Measurements from ENCODE around the gene GOLIM4.

The GOLIM4 gene

GRCh38 chr3:167998253-167998652, 97.5 kb downstream of the GOLIM4 start:
- DNase-seq (ENCODE audit: low read depth in 1 of 2, low spot score in 1 of 2) = no peak

DNA sequence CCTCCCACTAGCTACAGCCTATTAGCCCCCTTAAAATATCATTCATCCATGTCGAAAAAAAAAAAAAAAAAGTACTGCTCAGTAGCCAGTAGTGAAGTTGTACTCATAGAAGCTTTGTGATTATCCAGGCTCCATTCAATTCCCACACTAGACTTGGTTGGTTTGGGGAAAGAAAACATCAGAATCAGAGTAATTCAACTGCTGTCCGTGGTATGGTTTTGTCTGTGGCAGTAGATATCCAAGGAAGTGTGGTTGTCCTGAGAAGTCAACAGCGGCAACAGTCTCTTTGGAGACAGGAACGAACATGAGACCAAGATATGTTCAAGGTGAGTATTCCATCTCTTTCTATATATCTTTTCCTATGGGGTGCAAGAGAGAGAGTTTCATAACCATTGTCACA, 99.2 kb downstream of the GOLIM4 start:
- no peak for DNase-seq (ENCODE audit: low read depth in 1 of 2, low spot score in 1 of 2)

GRCh38 chr3:167992381-167992780, 103.3 kb downstream of the GOLIM4 start:
- no peak for DNase-seq (ENCODE audit: low read depth in 1 of 2, low spot score in 1 of 2)

DNA sequence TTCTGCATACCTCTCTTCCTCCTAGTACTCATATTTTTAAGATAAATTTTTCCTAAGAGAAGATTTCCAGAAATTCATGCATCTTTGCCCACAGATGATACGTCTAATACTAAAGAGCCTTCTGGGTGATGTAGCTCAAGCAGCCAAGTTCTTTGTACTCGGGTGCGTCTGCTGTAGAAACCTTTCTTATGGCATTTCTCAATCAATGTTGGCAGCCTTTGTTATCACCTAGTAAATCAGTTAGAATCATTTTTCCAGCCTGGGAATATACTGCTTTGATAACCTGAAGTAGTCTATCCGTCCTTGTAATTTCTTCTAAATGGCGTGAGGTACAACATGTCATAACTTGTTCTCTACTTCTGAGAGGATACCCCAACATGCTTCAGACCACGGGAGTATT, 104.5 kb downstream of the GOLIM4 start:
- DNase-seq (ENCODE audit: low read depth in 1 of 2, low spot score in 1 of 2) = no peak

DNA sequence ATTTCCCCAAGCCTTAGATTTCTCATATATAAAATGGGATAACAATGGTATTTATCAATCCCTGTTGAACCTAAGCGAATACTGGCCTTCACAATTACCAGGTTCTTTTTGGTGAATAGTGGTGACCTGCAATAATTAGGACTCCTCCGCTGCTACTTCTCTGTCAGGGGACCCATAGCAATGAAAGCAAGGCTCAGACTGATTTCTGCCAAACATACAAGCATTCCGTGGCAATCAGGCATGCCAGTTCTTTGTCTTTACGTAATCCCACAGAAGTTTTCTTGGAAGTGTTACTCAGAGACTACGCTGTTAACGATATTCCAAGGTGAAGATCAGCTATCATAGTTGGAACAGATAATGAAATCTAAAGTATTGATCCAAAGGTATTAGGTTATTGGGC, 105.7 kb downstream of the GOLIM4 start:
- DNase-seq (ENCODE audit: low read depth in 1 of 2, low spot score in 1 of 2) = no peak

- DNase-seq (ENCODE audit: low read depth in 1 of 2, low spot score in 1 of 2) = no peak
Measured at GRCh38 chr3:167989066-167989465, 106.7 kb downstream of the GOLIM4 start.

GRCh38 chr3:167983583-167983982, 112.1 kb downstream of the GOLIM4 start:
- no peak for DNase-seq (ENCODE audit: low read depth in 1 of 2, low spot score in 1 of 2)

GRCh38 chr3:167978486-167978885, 117.2 kb downstream of the GOLIM4 start:
- DNase-seq (ENCODE audit: low read depth in 1 of 2, low spot score in 1 of 2) = no peak

DNA sequence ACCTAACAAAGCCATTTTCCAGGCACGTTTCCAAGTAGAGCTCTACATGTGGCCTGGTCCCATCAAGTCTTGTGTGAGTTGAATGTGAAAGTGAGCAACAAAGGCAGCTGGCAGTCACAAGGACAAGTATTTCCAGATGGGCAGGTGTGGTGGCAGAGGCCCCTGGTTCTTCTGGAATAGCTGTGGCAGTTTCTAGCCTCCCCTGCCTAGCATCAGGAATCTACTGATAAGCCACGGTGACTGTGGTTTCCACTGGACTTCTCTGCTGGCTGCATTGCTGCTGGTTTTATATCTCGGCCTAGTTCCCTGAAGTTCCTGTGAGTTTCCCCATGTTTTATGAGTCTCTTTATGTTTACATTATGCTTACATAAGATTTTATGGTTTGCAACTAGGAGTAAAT, 117.7 kb downstream of the GOLIM4 start:
- no peak for DNase-seq (ENCODE audit: low read depth in 1 of 2, low spot score in 1 of 2)

DNA sequence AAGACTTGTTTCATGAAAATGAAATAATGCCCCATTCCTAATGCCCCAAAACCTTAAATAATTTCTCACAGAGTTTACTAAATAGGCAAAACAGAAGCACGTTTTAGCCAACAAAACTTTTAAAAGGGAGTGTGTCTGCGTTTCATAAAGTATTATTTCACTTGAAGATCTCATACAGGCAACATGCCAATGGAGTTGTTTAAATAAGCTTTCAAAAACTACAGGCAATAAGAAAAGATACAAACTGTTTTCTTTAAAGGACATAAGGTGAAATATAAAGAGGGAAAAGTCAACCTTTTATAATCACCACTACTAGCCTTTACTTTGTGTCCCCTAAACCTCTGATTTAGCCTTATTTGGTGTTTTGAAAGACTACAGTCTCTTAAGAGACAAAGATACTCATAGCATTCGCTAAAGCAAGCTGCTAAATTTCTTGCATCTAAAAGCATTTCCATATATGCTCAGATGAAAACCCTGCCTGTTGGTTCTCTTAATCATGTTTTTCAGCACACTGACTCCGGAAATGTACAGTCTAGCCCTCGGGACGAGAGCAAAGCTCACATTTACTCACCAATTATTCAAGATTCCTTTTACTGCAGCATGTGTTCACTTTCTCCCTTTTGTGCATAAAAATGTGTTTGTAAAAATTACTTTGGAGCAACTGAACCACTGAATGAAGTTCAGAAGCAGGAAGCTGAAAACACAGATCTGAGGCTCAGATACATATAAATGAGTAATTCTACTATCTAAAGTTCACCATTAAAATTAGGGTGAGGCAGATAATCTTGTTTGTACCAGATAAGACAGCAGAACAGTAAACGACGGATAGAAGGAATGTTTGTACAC, 119.0 kb downstream of the GOLIM4 start:
- DNase-seq (ENCODE audit: low read depth in 1 of 2, low spot score in 1 of 2) = no peak

DNA sequence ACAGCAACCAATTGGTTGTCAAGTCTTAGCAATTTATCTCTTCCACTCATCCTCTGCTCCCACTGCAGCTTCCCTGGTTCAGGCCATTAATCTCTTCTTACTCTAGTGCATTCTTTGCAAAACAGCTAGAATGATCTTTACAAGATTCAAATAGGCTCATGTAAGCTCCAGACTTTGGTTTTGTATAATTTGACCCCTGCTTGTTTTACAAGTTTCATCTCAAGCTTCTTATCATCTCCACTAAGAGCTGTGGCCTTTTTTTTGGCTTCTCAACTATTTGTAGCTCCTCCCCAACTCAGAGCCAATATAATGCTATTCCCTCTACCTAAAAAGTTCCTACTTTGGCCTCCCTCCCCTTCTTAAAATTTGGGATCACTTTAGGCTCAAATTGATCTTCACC, 121.8 kb downstream of the GOLIM4 start:
- no peak for DNase-seq (ENCODE audit: low read depth in 1 of 2, low spot score in 1 of 2)

- no peak for DNase-seq (ENCODE audit: low read depth in 1 of 2, low spot score in 1 of 2)
Measured at GRCh38 chr3:167973046-167973445, 122.7 kb downstream of the GOLIM4 start.

DNA sequence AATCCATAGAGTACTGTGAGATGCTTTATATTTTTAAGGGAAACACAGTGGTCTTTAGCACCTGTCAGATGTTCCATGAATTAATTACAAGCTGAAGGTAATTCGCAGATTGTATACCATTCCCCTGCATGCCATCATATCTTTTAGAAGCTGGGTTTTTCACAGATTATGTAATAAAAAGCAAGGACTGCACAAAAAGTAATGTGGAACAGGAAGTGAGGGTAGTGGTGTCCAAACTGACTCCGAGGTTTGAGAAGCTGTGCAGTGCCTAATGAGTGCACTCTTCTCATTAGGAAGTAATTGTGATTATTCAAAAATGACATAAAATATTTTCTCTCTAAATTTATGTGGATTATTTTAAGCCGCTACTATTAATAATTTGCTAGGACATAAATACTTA, 123.2 kb downstream of the GOLIM4 start:
- DNase-seq (ENCODE audit: low read depth in 1 of 2, low spot score in 1 of 2) = no peak

- no peak for DNase-seq (ENCODE audit: low read depth in 1 of 2, low spot score in 1 of 2)
Measured at GRCh38 chr3:167969548-167969947, 126.2 kb downstream of the GOLIM4 start.

DNA sequence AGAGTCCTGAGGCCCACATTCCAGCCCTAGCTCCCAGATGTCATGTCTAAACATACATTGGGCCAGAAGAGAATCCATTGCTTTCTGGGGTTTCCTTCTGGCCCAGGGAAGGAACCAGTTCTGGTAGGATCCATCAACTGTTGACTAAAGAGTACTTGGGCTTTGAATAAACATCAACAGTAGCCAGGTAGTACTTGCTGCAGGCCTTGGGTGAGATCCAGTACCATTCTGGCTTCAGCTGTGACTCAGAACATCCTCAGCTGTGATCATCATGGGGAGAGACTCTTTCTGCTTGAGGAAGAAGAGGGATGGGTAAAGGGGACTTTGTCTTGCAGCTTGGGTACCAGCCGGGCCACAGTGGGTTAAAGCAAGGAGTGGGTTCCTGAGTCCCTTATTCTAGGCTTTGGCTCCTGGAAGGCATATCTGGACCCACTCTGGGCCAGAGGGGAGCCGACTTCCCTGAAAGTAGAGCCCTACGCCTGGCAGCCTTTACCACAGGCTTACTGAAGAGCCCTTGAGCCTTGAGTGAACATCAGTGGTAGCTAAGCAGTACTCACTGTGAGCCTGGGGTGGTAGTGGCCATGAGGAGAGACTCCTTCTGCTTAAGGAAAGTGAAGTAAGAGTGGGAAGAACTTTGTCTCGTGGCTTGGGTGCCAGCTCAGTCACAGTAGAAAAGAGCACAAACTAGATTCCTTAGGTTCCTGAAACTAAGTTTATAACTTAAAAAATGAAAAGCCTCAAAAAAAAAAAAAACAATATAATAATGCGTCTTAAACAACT, 128.3 kb downstream of the GOLIM4 start:
- no peak for DNase-seq (ENCODE audit: low read depth in 1 of 2, low spot score in 1 of 2)
